SU-DHL-6 (cell line): ENCODE data around the gene FAH.

Experiments used
- H2AFZ ChIP-seq: fragments of 200-600 bp; sonication (generic); 2 replicates; pipeline ENCODE4 v1.6.1; 2014; ENCODE audit warnings: low read depth, mild to moderate bottlenecking, moderate library complexity, mixed read lengths, antibody characterized with exemption, low read length; ENCODE audit not compliant: severe bottlenecking
- H3F3A ChIP-seq: fragments of 200-600 bp; shearing (Covaris generic); 2 replicates; pipeline ENCODE4 v1.6.0; 2016; ENCODE audit warnings: antibody characterized with exemption, mild to moderate bottlenecking; ENCODE audit not compliant: insufficient read depth
- H3K27ac ChIP-seq: fragments of 200-600 bp; sonication (generic); 2 replicates; pipeline ENCODE4 v1.5.1; 2016; ENCODE audit warnings: low read depth, mild to moderate bottlenecking, low read length, moderate library complexity, mixed read lengths
- H3K27me3 ChIP-seq: fragments of 200-600 bp; sonication (generic), shearing (Covaris generic); 2 replicates; pipeline ENCODE4 v1.6.0; 2014; ENCODE audit warnings: mild to moderate bottlenecking, low read length
- H3K36me3 ChIP-seq: fragments of 200-600 bp; sonication (generic); 2 replicates; pipeline ENCODE4 v1.6.1; 2014; ENCODE audit warnings: mild to moderate bottlenecking, low read length, mixed read lengths
- H3K4me2 ChIP-seq: fragments of 300-600, 200-600 bp; shearing (Covaris generic), sonication (generic); 2 replicates; pipeline ENCODE4 v1.6.0; 2014; ENCODE audit warnings: low read length, low read depth, mild to moderate bottlenecking; ENCODE audit not compliant: poor library complexity, severe bottlenecking
- H3K4me3 ChIP-seq: fragments of 200-600 bp; sonication (generic); 2 replicates; pipeline ENCODE4 v1.5.1; 2014; ENCODE audit warnings: antibody characterized with exemption, low read length, mild to moderate bottlenecking, mixed read lengths; ENCODE audit not compliant: insufficient read depth, poor library complexity, severe bottlenecking
- H3K79me2 ChIP-seq: fragments of 200-600 bp; sonication (generic); 2 replicates; pipeline ENCODE4 v1.6.1; 2014; ENCODE audit warnings: mild to moderate bottlenecking, low read length, moderate library complexity; ENCODE audit not compliant: insufficient read depth
- H3K9ac ChIP-seq: fragments of 200-600 bp; sonication (generic); 2 replicates; pipeline ENCODE4 v1.7.0; 2014; ENCODE audit warnings: mild to moderate bottlenecking, low read length
- H3K9me2 ChIP-seq: fragments of 200-600 bp; sonication (generic); replicated peaks from 2 replicates; pipeline ENCODE4 v1.6.1; 2014; ENCODE audit warnings: low read length; ENCODE audit not compliant: insufficient read depth
- H3K9me3 ChIP-seq: fragments of 200-600 bp; sonication (generic); 2 replicates; pipeline ENCODE4 v1.6.1; 2014; ENCODE audit warnings: low read length, mixed read lengths; ENCODE audit not compliant: insufficient read depth
- H4K20me1 ChIP-seq: fragments of 200-600 bp; sonication (generic); 2 replicates; pipeline ENCODE4 v1.6.1; 2014; ENCODE audit warnings: low read depth, mild to moderate bottlenecking, antibody characterized with exemption, low read length, moderate library complexity, mixed read lengths
- EZH2phosphoT487 ChIP-seq: fragments of 200-600 bp; sonication (generic), shearing (Covaris generic); conservative IDR thresholded peaks from 2 replicates; pipeline ENCODE4 v1.6.1; 2018; ENCODE audit warnings: mild to moderate bottlenecking, antibody characterized with exemption, low read length, moderate library complexity, mixed read lengths
- TF ChIP-seq, protein P1 (sequence below): fragments of 200-600 bp; sonication (generic); IDR thresholded peaks from one replicate; pipeline ENCODE4 v1.5.1; 2017; ENCODE audit warnings: antibody characterized with exemption, mild to moderate bottlenecking, low read length, moderate library complexity; ENCODE audit not compliant: insufficient read depth, poor library complexity, severe bottlenecking

FAH gene

DNA sequence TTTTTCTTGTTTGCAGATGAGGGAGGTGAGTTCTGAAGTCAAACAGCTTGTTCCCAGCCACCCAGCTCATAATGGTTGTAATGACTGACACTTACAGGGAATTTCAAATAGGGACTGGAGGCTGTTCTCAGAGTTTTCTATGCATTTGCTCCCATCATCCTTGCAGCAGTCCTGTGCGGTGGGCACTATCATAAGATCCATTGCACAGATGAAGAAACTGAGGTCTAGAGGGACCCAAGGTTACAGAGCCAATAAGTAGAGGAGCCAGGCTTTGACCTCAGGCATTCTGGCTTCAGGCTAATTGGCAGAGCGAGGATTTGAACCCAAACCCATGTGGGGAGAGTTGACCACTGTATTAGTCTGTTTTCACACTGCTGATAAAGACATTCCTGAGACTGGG, 32.4 kb downstream of the FAH start:
- H3K9me2 ChIP-seq: no peaks in the 10 kb centered on the region
- no peak overlapping the region for H3K27ac ChIP-seq
- TF ChIP-seq, protein P1, sequence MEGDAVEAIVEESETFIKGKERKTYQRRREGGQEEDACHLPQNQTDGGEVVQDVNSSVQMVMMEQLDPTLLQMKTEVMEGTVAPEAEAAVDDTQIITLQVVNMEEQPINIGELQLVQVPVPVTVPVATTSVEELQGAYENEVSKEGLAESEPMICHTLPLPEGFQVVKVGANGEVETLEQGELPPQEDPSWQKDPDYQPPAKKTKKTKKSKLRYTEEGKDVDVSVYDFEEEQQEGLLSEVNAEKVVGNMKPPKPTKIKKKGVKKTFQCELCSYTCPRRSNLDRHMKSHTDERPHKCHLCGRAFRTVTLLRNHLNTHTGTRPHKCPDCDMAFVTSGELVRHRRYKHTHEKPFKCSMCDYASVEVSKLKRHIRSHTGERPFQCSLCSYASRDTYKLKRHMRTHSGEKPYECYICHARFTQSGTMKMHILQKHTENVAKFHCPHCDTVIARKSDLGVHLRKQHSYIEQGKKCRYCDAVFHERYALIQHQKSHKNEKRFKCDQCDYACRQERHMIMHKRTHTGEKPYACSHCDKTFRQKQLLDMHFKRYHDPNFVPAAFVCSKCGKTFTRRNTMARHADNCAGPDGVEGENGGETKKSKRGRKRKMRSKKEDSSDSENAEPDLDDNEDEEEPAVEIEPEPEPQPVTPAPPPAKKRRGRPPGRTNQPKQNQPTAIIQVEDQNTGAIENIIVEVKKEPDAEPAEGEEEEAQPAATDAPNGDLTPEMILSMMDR: no peak
- TF ChIP-seq EZH2phosphoT487: no peak
- no peaks in the 10 kb centered on the region for H4K20me1 ChIP-seq
- no peak overlapping the region for H2AFZ ChIP-seq
- H3K27me3 ChIP-seq: no peaks in the 10 kb centered on the region
- no peak overlapping the region for H3K9ac ChIP-seq
- H3K79me2 ChIP-seq: no peaks in the 10 kb centered on the region
- no peaks in the 10 kb centered on the region for H3K9me3 ChIP-seq
- H3K4me2 ChIP-seq: no peak overlapping the region
- no peak overlapping the region for H3K4me3 ChIP-seq
- H3F3A ChIP-seq: no peaks in the 10 kb centered on the region
- H3K36me3 ChIP-seq: no peaks in the 10 kb centered on the region

DNA sequence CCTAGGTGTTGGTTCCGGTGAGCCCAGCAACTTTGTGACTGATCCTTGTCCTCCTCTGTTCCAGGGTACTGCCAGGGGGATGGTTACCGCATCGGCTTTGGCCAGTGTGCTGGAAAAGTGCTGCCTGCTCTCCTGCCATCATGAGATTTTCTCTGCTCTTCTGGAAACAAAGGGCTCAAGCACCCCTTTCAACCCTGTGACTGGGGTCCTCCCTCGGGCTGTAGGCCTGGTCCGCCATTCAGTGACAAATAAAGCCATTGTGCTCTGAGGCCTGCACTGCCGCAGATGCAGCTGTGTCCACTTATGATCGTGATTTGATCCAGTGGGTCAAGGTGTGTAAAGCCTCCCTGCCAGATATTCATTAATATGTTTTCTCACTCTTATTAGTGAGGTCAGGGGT, 33.3 kb downstream of the FAH start:
- H3K27ac ChIP-seq: no peak overlapping the region
- H3K79me2 ChIP-seq: no peaks in the 10 kb centered on the region
- no peaks in the 10 kb centered on the region for H3K9me2 ChIP-seq
- no peak overlapping the region for H3K4me3 ChIP-seq
- H3K36me3 ChIP-seq: no peaks in the 10 kb centered on the region
- no peaks in the 10 kb centered on the region for H3F3A ChIP-seq
- H3K9me3 ChIP-seq: no peaks in the 10 kb centered on the region
- H3K4me2 ChIP-seq: no peak overlapping the region
- H3K27me3 ChIP-seq: no peaks in the 10 kb centered on the region
- no peak for TF ChIP-seq EZH2phosphoT487
- no peak overlapping the region for H2AFZ ChIP-seq
- H4K20me1 ChIP-seq: no peaks in the 10 kb centered on the region
- H3K9ac ChIP-seq: no peak overlapping the region

DNA sequence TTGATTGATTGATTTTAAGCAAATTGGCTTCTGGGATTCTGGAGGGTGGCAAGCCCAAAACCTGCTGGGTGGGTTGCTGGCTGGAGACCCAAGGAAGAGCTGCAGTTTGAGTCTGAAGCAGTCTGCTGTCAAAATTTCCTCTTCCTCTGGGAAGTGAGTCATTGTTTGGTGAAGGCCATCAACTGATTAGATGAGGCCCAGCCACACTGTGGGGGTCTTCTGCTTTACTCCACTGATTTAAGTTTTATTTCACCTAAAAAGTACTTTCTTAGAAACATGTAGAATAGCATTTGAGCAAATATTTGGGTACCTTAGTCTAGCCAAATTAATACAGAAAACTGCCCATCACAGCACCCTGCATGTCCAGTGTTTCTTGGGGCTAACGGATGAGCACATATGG, 33.8 kb downstream of the FAH start:
- no peak overlapping the region for H3K27ac ChIP-seq
- H3F3A ChIP-seq: no peaks in the 10 kb centered on the region
- no peak overlapping the region for H3K4me2 ChIP-seq
- H3K9me3 ChIP-seq: no peaks in the 10 kb centered on the region
- no peaks in the 10 kb centered on the region for H3K36me3 ChIP-seq
- no peaks in the 10 kb centered on the region for H3K79me2 ChIP-seq
- H3K4me3 ChIP-seq: no peak overlapping the region
- H4K20me1 ChIP-seq: no peaks in the 10 kb centered on the region
- H3K27me3 ChIP-seq: no peaks in the 10 kb centered on the region
- H3K9ac ChIP-seq: no peak overlapping the region
- TF ChIP-seq, protein P1: no peak
- TF ChIP-seq EZH2phosphoT487: no peak
- no peaks in the 10 kb centered on the region for H3K9me2 ChIP-seq
- H2AFZ ChIP-seq: no peak overlapping the region

DNA sequence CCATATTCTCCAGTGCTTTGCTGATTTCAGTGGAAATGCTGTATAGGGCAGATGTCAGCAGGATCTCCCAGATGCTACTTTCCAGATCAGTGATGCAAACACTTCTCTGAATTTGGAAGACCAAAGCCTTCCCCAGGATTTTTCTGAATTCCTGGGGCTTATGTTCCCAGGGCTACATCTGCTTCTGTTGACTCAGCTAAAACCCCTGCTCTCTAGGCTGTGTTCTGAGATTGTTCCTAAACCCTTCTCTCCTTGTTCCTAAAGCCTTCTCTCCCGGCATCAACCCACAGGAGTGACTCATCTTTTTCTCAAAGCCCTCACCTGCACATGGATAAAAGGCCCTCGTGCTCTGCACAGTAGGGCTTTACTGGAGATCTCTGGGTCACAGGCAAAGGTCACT, 35.5 kb downstream of the FAH start:
- no peak overlapping the region for H2AFZ ChIP-seq
- H3F3A ChIP-seq: no peaks in the 10 kb centered on the region
- no peaks in the 10 kb centered on the region for H3K9me2 ChIP-seq
- no peak overlapping the region for H3K9ac ChIP-seq
- no peaks in the 10 kb centered on the region for H3K36me3 ChIP-seq
- no peak overlapping the region for H3K4me2 ChIP-seq
- H3K9me3 ChIP-seq: no peaks in the 10 kb centered on the region
- H3K4me3 ChIP-seq: no peak overlapping the region
- no peaks in the 10 kb centered on the region for H4K20me1 ChIP-seq
- no peaks in the 10 kb centered on the region for H3K79me2 ChIP-seq
- TF ChIP-seq EZH2phosphoT487: no peak
- TF ChIP-seq, protein P1: no peak
- no peaks in the 10 kb centered on the region for H3K27me3 ChIP-seq
- no peak overlapping the region for H3K27ac ChIP-seq
